IMR-90 (cell line): ENCODE results near the gene SHROOM4. TPM values are rescaled to one million over a fixed set of nuclear protein-coding genes. Genes with fewer than 3 reads are reported as not detected.

Experiments used
- ATAC-seq: fragments of 200-7000 bp; cut with Tn5 transposase; 2 replicates; pipeline ENCODE4 v1.9.1; 2020; ENCODE audit warnings: low read depth, mild to moderate bottlenecking, moderate library complexity
- BruUV-seq: library from RNA; stranded (reverse); fragments of 400-500 nt; replicated peaks from 2 replicates; lab custom pipeline; 2021; lab: Mats Ljungman, UMichigan
- CTCF ChIA-PET: fragments of 300-600 bp; formaldehyde crosslinking; extraction: SDS; loops from one replicate; lab custom pipeline; 2021; ENCODE audit warnings: antibody characterized with exemption; lab: Yijun Ruan, JAX
- POLR2A ChIA-PET: fragments of 300-600 bp; sonication (Branson Sonifier 250); formaldehyde crosslinking; loops from one replicate; lab custom pipeline; 2022; ENCODE audit warnings: antibody characterized with exemption; ENCODE audit not compliant: unreplicated experiment; lab: Charles Lee
- DNase-seq: peaks from one replicate; pipeline ENCODE4 v3.0.0; 2013
- H2AFZ ChIP-seq: replicated peaks from 2 replicates; pipeline ENCODE3; 2013; ENCODE audit warnings: low read length, mild to moderate bottlenecking; ENCODE audit not compliant: poor library complexity
- H2AK5ac ChIP-seq: 2 replicates; pipeline ENCODE4 v1.6.1; 2013; ENCODE audit warnings: low read depth, low read length, inconsistent platforms
- H2AK9ac ChIP-seq: replicated peaks from 2 replicates; pipeline ENCODE3; 2013; ENCODE audit warnings: mild to moderate bottlenecking, low read depth, low read length, moderate library complexity; ENCODE audit not compliant: poor library complexity
- H2BK120ac ChIP-seq: 2 replicates; pipeline ENCODE4 v1.6.1; 2013; ENCODE audit warnings: low read depth, low read length, inconsistent platforms
- H2BK15ac ChIP-seq: 3 replicates; pipeline ENCODE4 v1.6.1; 2013; ENCODE audit warnings: low read depth, low read length, inconsistent platforms
- H2BK20ac ChIP-seq: 2 replicates; pipeline ENCODE4 v1.6.1; 2013; ENCODE audit warnings: low read depth, mild to moderate bottlenecking, inconsistent platforms, low read length, moderate library complexity
- H2BK5ac ChIP-seq: 2 replicates; pipeline ENCODE4 v1.6.1; 2013; ENCODE audit warnings: mild to moderate bottlenecking, low read depth, low read length, inconsistent platforms; ENCODE audit not compliant: poor library complexity, severe bottlenecking
- H3K14ac ChIP-seq: replicated peaks from 2 replicates; pipeline ENCODE4 v1.6.1; 2013; ENCODE audit warnings: low read depth, low read length, inconsistent platforms
- H3K18ac ChIP-seq: 2 replicates; pipeline ENCODE4 v1.6.1; 2013; ENCODE audit warnings: low read depth, low read length, control low read depth
- H3K23ac ChIP-seq: 2 replicates; pipeline ENCODE4 v1.6.1; 2013; ENCODE audit warnings: low read depth, low read length, inconsistent platforms
- H3K27ac ChIP-seq: 2 replicates; pipeline ENCODE4 v1.5.1; 2013; ENCODE audit warnings: mild to moderate bottlenecking, control low read depth, low read length; ENCODE audit not compliant: insufficient read depth
- H3K27me3 ChIP-seq: 2 replicates; pipeline ENCODE4 v1.6.1; 2013; ENCODE audit warnings: low read length; ENCODE audit not compliant: control insufficient read depth, insufficient read depth
- H3K36me3 ChIP-seq: 2 replicates; pipeline ENCODE4 v1.6.1; 2013; ENCODE audit warnings: low read length, mixed read lengths; ENCODE audit not compliant: control insufficient read depth, insufficient read depth
- H3K4ac ChIP-seq: 2 replicates; pipeline ENCODE4 v1.6.1; 2013; ENCODE audit warnings: low read depth, low read length, inconsistent platforms
- H3K4me1 ChIP-seq: 2 replicates; pipeline ENCODE4 v1.6.1; 2013; ENCODE audit warnings: low read length, mixed read lengths; ENCODE audit not compliant: control insufficient read depth, insufficient read depth
- H3K4me2 ChIP-seq: 2 replicates; pipeline ENCODE4 v1.6.1; 2013; ENCODE audit warnings: low read depth, mild to moderate bottlenecking, control low read depth, low read length, moderate library complexity
- H3K4me3 ChIP-seq: 2 replicates; pipeline ENCODE4 v1.5.1; 2013; ENCODE audit warnings: low read depth, mild to moderate bottlenecking, control low read depth, low read length, moderate library complexity; ENCODE audit not compliant: insufficient read depth
- H3K56ac ChIP-seq: 2 replicates; pipeline ENCODE4 v1.6.1; 2013; ENCODE audit warnings: low read length, inconsistent platforms; ENCODE audit not compliant: insufficient read depth; ENCODE audit errors: extremely low read depth
- H3K79me1 ChIP-seq, 2 experiments: 2 replicates each; pipeline ENCODE4 v1.6.1; 2013; ENCODE audit warnings: low read length in 2 of 2, inconsistent platforms in 1 of 2, low read depth in 1 of 2
- H3K9ac ChIP-seq: 2 replicates; pipeline ENCODE4 v1.6.1; 2013; ENCODE audit warnings: low read depth, low read length, control low read depth
- H3K9me1 ChIP-seq: 2 replicates; pipeline ENCODE4 v1.6.1; 2013; ENCODE audit warnings: low read length, inconsistent platforms; ENCODE audit not compliant: insufficient read depth
- H3K9me3 ChIP-seq: 2 replicates; pipeline ENCODE4 v1.6.1; 2013; ENCODE audit warnings: low read length; ENCODE audit not compliant: control insufficient read depth, insufficient read depth
- H4K20me1 ChIP-seq: 2 replicates; pipeline ENCODE4 v1.6.1; 2013; ENCODE audit warnings: low read length, inconsistent platforms; ENCODE audit not compliant: insufficient read depth
- H4K5ac ChIP-seq: 2 replicates; pipeline ENCODE4 v1.6.1; 2013; ENCODE audit warnings: mild to moderate bottlenecking, low read depth, low read length, control low read depth
- H4K8ac ChIP-seq, 2 experiments: 2 replicates each; pipeline ENCODE4 v1.6.1; 2013; ENCODE audit warnings: low read depth in 2 of 2, low read length in 2 of 2, control low read depth in 1 of 2, inconsistent platforms in 1 of 2
- H4K91ac ChIP-seq: 2 replicates; pipeline ENCODE4 v1.6.1; 2013; ENCODE audit warnings: low read depth, low read length, inconsistent platforms; ENCODE audit not compliant: insufficient read depth
- SMC3 ChIP-seq: fragments of 150-350 bp; IDR thresholded peaks from 2 replicates; pipeline ENCODE4 v1.6.1; 2016; ENCODE audit warnings: low read depth, mild to moderate bottlenecking, antibody characterized with exemption, low read length, moderate library complexity
- WGBS, 2 experiments: methylation state at CpG; one replicate each; pipeline versions ENCODE4 v1.1.5 to v1.1.7; 2013; ENCODE audit warnings: missing lambda C conversion rate in 2 of 2; ENCODE audit not compliant: insufficient read length in 1 of 2; ENCODE audit errors: extremely low coverage in 2 of 2; 5-methylcytosine and 5-hydroxymethylcytosine counted together
- dilution Hi-C: fragments of 300-500 bp; cut with HindIII; formaldehyde crosslinking; loops from one replicate; pipeline ENCODE4 v1.14.3; 2018; ENCODE audit warnings: low sequenced_read_pairs; ENCODE audit not compliant: unreplicated experiment
- in situ Hi-C: fragments of 300-500 bp; cut with MboI; formaldehyde crosslinking; loops from 3 replicates; pipeline ENCODE4 v1.14.3; 2019; ENCODE audit warnings: low sequenced_read_pairs, inconsistent platforms, mixed read lengths
- intact Hi-C: fragments of 100-400 bp; cut with micrococcal nuclease; formaldehyde crosslinking; loops from 2 replicates; pipeline ENCODE4 v1.10.0; 2022
- polyA plus RNA-seq, 3 experiments: library from polyadenylated mRNA; depleted of rRNA; stranded (reverse); fragments of >200 nt; gene quantifications; 2 replicates each; pipeline ENCODE4 v1.2.3, GENCODE V29; 2012; ENCODE audit warnings: low replicate concordance in 1 of 3
- total RNA-seq: library from RNA; depleted of rRNA; stranded (reverse); fragments of >200 nt; gene quantifications from 2 replicates; pipeline ENCODE4 v1.2.3, GENCODE V29; 2012
- TF ChIP-seq, protein P1 (sequence below): fragments of 150-350 bp; IDR thresholded peaks from 2 replicates; pipeline ENCODE4 v1.6.1; 2017; ENCODE audit warnings: mild to moderate bottlenecking, antibody characterized with exemption, low read length, low read depth

The SHROOM4 gene
- total and polyA plus RNA-seq, 2 of the 4 experiments (the other 2 are of a cell fraction), result 1.0 to 2.2 TPM

DNA sequence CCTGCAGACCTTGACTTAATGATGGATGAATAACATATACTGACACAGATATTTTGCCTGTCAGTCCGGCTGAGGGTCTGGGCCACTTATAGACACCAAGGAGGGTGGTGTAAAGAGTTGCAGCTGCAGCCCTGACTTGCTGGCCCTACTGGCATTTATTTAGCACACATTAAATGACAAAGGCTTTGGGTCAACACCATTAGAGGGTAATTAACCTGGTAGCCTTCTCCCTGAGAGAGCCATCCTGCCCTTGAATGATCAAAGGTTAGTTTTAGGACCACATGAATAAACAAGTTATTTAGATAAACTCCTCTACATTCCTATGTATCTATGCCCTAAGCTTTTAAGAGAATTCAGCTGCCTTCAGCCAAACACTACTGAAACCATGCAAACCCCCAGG is 232.6 kb downstream of the SHROOM4 start:
- no peak overlapping the region for H3K23ac ChIP-seq
- no peak overlapping the region for H3K4ac ChIP-seq
- BruUV-seq, result no TSS peak
- no peak overlapping the region for H3K27ac ChIP-seq
- H3K27me3 ChIP-seq, result peaks cover 4% of the 10 kb centered on the region
- H3K9ac ChIP-seq, result no peak overlapping the region
- no peak overlapping the region for H4K91ac ChIP-seq
- H3K4me1 ChIP-seq, result no peaks in the 10 kb centered on the region
- H3K14ac ChIP-seq, result no peak overlapping the region
- H2AK9ac ChIP-seq, result no peak overlapping the region
- CTCF ChIA-PET, result no interaction called here
- no peak overlapping the region for H3K18ac ChIP-seq
- no peak for DNase-seq
- H3K4me2 ChIP-seq, result no peak overlapping the region
- no peak overlapping the region for H2AFZ ChIP-seq
- H2BK5ac ChIP-seq, result no peak overlapping the region
- dilution Hi-C loops, result no loop called here
- no peak for ATAC-seq
- no peak overlapping the region for H3K4me3 ChIP-seq
- H2BK120ac ChIP-seq, result no peak overlapping the region
- H4K20me1 ChIP-seq, result no peaks in the 10 kb centered on the region
- TF ChIP-seq, protein P1, sequence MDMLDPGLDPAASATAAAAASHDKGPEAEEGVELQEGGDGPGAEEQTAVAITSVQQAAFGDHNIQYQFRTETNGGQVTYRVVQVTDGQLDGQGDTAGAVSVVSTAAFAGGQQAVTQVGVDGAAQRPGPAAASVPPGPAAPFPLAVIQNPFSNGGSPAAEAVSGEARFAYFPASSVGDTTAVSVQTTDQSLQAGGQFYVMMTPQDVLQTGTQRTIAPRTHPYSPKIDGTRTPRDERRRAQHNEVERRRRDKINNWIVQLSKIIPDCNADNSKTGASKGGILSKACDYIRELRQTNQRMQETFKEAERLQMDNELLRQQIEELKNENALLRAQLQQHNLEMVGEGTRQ, result no peak
- no peak for TF ChIP-seq SMC3
- H2BK20ac ChIP-seq, result no peak overlapping the region
- H4K8ac ChIP-seq, result no peak overlapping the region
- no peaks in the 10 kb centered on the region for H3K79me1 ChIP-seq
- no CpG with 5 or more reads among the region's 1 CpG for WGBS, 2 experiments
- intact Hi-C loops, result loop anchor here (5.0 to 10.0 kb wide), 2 partner anchors 697 to 1949 kb away; no protein-coding TSS in a partner anchor
- H3K36me3 ChIP-seq, result no peaks in the 10 kb centered on the region
- H3K9me1 ChIP-seq, result no peaks in the 10 kb centered on the region
- H2AK5ac ChIP-seq, result no peak overlapping the region
- no peaks in the 10 kb centered on the region for H3K9me3 ChIP-seq
- no peak overlapping the region for H3K56ac ChIP-seq
- H4K5ac ChIP-seq, result no peak overlapping the region
- in situ Hi-C loops, result loop anchor here (25.0 kb wide), 1 partner anchor 669 kb away; the partner anchor contains the start of gene CLCN5
- POLR2A ChIA-PET, result no interaction called here
- H2BK15ac ChIP-seq, result no peak overlapping the region
